HepG2 (cell line): Measurements from ENCODE around the gene PTPRN. TPM values are rescaled to one million over a fixed set of nuclear protein-coding genes. Genes with fewer than 3 reads are reported as not detected.
A peak's percentile ranks its signal among the peaks of the same experiment; 100 is the strongest.

Experiments
- ATAC-seq: fragments of 200-7000 bp; cut with Tn5 transposase; 3 replicates; pipeline ENCODE4 v1.9.1; 2020; ENCODE audit warnings: mild to moderate bottlenecking, moderate library complexity
- BruUV-seq: library from RNA; stranded (reverse); fragments of 400-500 nt; replicated peaks from 2 replicates; lab custom pipeline; 2021; lab: Mats Ljungman, UMichigan
- CTCF ChIA-PET: fragments of 300-600 bp; formaldehyde crosslinking; extraction: SDS; loops from one replicate; lab custom pipeline; 2021; ENCODE audit warnings: low total read pairs, inconsistent platforms, low intra/inter-chr PET ratio; lab: Yijun Ruan, JAX
- POLR2A ChIA-PET: fragments of 350-600 bp; sonication (Branson Sonifier 250); formaldehyde crosslinking; loops from one replicate; lab custom pipeline; 2020; ENCODE audit warnings: antibody characterized with exemption, inconsistent platforms; lab: Yijun Ruan, JAX
- DNase-seq: peaks from one replicate; pipeline ENCODE4 v3.0.0-alpha.2; 2015; ENCODE audit warnings: low spot score
- FAIRE-seq: peaks from 3 replicates; lab custom pipeline; 2011; peaks lifted over from hg19 to GRCh38; lab: Jason Lieb, UNC
- H2AFZ ChIP-seq: one replicate; pipeline ENCODE4 v1.6.1; 2011; ENCODE audit warnings: low read length, inconsistent platforms
- H3K27ac ChIP-seq: fragments of 300-600 bp; 3 replicates; pipeline ENCODE4 v1.8.0; 2011; ENCODE audit warnings: mixed run types, mild to moderate bottlenecking, mixed read lengths, low read length, inconsistent platforms; ENCODE audit not compliant: insufficient read depth; ENCODE audit errors: extremely low read length
- H3K27me3 ChIP-seq, 2 experiments: fragments of 200-600 bp in 1 of 2; 2 replicates in 1 of 2; 3 replicates in 1 of 2; pipeline versions ENCODE4 v1.6.0 to v1.8.0; 2011; ENCODE audit warnings: low read length in 2 of 2, mild to moderate bottlenecking in 2 of 2, moderate library complexity in 2 of 2, inconsistent platforms in 1 of 2; ENCODE audit not compliant: insufficient read depth in 2 of 2, control insufficient read depth in 1 of 2
- H3K36me3 ChIP-seq, 2 experiments: fragments of 200-600 bp in 1 of 2; replicated peaks in 1 of 2; 2 replicates in 1 of 2; 3 replicates in 1 of 2; pipeline versions ENCODE4 v1.5.1 to v1.8.0; 2011; ENCODE audit warnings: low read length in 2 of 2, inconsistent platforms in 1 of 2; ENCODE audit not compliant: insufficient read depth in 2 of 2, control insufficient read depth in 1 of 2
- H3K4me1 ChIP-seq: 2 replicates; pipeline ENCODE4 v1.5.1; 2012; ENCODE audit warnings: low read length, inconsistent platforms; ENCODE audit not compliant: insufficient read depth
- H3K4me2 ChIP-seq: 2 replicates; pipeline ENCODE4 v1.6.0; 2011; ENCODE audit warnings: low read depth, low read length, inconsistent platforms
- H3K4me3 ChIP-seq, 3 experiments: fragments of 200-600 bp in 1 of 3; sonication (generic), shearing (Covaris generic) in 1 of 3; replicated peaks in 1 of 3; 2 replicates each; pipeline ENCODE4 v1.5.1; 2011 to 2016; ENCODE audit warnings: low read length in 3 of 3, inconsistent platforms in 2 of 3, low read depth in 2 of 3, mild to moderate bottlenecking in 2 of 3, control low read depth in 1 of 3, mixed read lengths in 1 of 3; ENCODE audit not compliant: insufficient read depth in 1 of 3
- H3K79me2 ChIP-seq: one replicate; pipeline ENCODE4 v1.6.1; 2011; ENCODE audit warnings: low read length, inconsistent platforms; ENCODE audit not compliant: insufficient read depth
- H3K9ac ChIP-seq: 2 replicates; pipeline ENCODE4 v1.6.0; 2011; ENCODE audit warnings: mild to moderate bottlenecking, low read depth, low read length, inconsistent platforms; ENCODE audit not compliant: insufficient read depth
- H3K9me3 ChIP-seq: 2 replicates; pipeline ENCODE4 v1.5.1; 2012; ENCODE audit warnings: mild to moderate bottlenecking, low read length
- H4K20me1 ChIP-seq: 2 replicates; pipeline ENCODE4 v1.6.0; 2011; ENCODE audit warnings: inconsistent platforms, mild to moderate bottlenecking, low read length, moderate library complexity; ENCODE audit not compliant: insufficient read depth
- AKAP8 ChIP-seq: sonication (generic); formaldehyde crosslinking; IDR thresholded peaks from 2 replicates; pipeline ENCODE4 v1.5.1; 2020; ENCODE audit warnings: mild to moderate bottlenecking, missing genetic modification reagents
- HNRNPL ChIP-seq: fragments of 200-400 bp; formaldehyde crosslinking; IDR thresholded peaks from 2 replicates; pipeline ENCODE4 v1.6.1; 2017; ENCODE audit warnings: mild to moderate bottlenecking, low read depth, low read length
- IRF2 ChIP-seq: IDR thresholded peaks from 2 replicates; pipeline ENCODE4 v1.6.1; 2018; ENCODE audit warnings: missing genetic modification reagents, missing compliant biosample characterization
- MED8 ChIP-seq: sonication (generic); formaldehyde crosslinking; IDR thresholded peaks from 2 replicates; pipeline ENCODE4 v1.8.1; 2023; ENCODE audit warnings: mild to moderate bottlenecking, missing genetic modification reagents; ENCODE audit not compliant: insufficient replicate concordance
- PLRG1 ChIP-seq: fragments of 450-650 bp; conservative IDR thresholded peaks from 2 replicates; pipeline ENCODE4 v1.6.1; 2016
- RARA ChIP-seq: IDR thresholded peaks from 2 replicates; pipeline ENCODE4 v1.6.1; 2016; ENCODE audit warnings: missing genetic modification reagents, missing compliant biosample characterization
- SALL1 ChIP-seq: sonication (generic); formaldehyde crosslinking; IDR thresholded peaks from 2 replicates; pipeline ENCODE4 v1.8.0; 2022; ENCODE audit warnings: mild to moderate bottlenecking, missing genetic modification reagents
- ZNF207 ChIP-seq: fragments of 450-650 bp; IDR thresholded peaks from 2 replicates; pipeline ENCODE4 v1.6.1; 2016; ENCODE audit warnings: antibody characterized with exemption, borderline replicate concordance
- ZNF33A ChIP-seq: sonication (generic); formaldehyde crosslinking; IDR thresholded peaks from 2 replicates; pipeline ENCODE4 v1.5.1; 2020; ENCODE audit warnings: missing genetic modification reagents, mild to moderate bottlenecking, moderate library complexity, borderline replicate concordance
- WGBS: methylation state at CpG from one replicate; pipeline ENCODE4 v1.1.6; 2017; ENCODE audit warnings: low lambda C conversion rate; 5-methylcytosine and 5-hydroxymethylcytosine counted together
- in situ Hi-C: cut with HindIII; loops from 2 replicates; pipeline ENCODE4 v1.10.0; 2017; ENCODE audit warnings: low pct_unique_long_range_greater_than_20kb; ENCODE audit not compliant: extremely low pct_ligation_motif_present
- intact Hi-C: fragments of 100-400 bp; cut with micrococcal nuclease; formaldehyde crosslinking; loops from one replicate; pipeline ENCODE4 v1.10.0; 2022; ENCODE audit not compliant: unreplicated experiment
- polyA plus RNA-seq, 8 experiments: library from polyadenylated mRNA; depleted of rRNA in 3 of 8; stranded (reverse) in 7 of 8; unstranded in 1 of 8; fragments of >200 nt; fragmentation: Illumina TruSeq in 4 of 8; extraction: Trizol in 4 of 8; gene quantifications; 2 replicates each; pipeline versions ENCODE4 v1.2.1 to v1.2.3, GENCODE V29; 2011 to 2016; ENCODE audit warnings: low read depth in 4 of 8, missing spikeins in 1 of 8, mixed read lengths in 1 of 8; ENCODE audit not compliant: insufficient read depth in 1 of 8
- total RNA-seq, 5 experiments: library from RNA; depleted of rRNA; stranded (reverse); fragments of >200 nt; fragmentation: Illumina TruSeq; extraction: Trizol; gene quantifications; 2 replicates each; pipeline ENCODE4 v1.2.3, GENCODE V29; 2016; ENCODE audit warnings: low read depth in 1 of 5
- TF ChIP-seq, protein P1 (sequence below): sonication (generic); formaldehyde crosslinking; IDR thresholded peaks from 2 replicates; pipeline ENCODE4 v1.5.1; 2020; ENCODE audit warnings: mild to moderate bottlenecking, missing genetic modification reagents, moderate library complexity

The PTPRN gene
- total and polyA plus RNA-seq, 2 of the 13 experiments (the other 11 are each of a cell fraction or from before 2014, with no cell fraction given): 0.26 TPM; not detected in 1

DNA sequence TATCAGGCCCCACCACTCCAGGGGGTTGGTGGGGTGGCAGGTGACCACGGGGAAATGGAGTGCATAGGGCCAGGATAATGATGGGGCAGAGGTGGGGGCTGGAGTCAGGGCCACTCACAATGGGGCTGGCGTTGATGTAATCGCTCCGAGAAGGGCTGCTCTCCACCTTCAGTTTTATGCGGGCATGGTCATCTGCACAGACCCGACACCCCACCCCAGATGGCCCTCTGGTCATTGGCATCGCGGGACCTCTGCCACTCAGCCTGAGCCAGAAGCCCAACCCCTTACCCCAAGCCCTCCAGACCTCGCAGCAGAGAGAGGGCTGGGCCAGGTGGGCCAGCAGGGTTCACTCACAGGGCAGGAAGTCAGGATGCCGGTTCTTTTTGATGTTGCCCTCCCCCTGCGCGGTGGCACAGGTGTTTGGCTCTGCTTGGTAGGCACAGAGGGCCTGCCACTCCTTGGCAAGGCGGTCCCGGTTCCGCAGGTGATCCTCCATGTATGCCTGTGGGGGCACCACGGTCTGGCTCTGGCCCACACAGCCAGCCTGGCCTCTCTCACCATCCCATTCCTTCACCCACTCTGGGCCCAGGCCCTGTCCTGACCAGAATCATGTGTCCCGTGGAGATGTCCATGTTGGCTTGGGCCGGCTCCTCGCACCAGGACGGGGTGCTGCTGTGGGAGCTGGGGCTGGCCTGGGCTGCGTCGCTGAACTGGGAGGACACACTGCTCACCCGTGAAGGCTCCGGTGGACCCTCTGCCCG lies 12.4 kb downstream of the PTPRN start:
- H3K9me3 ChIP-seq: no peaks in the 10 kb centered on the region
- H3K4me3 ChIP-seq: no peak overlapping the region
- H3K4me2 ChIP-seq: no peak overlapping the region
- DNase-seq (no peak), ATAC-seq (no peak), FAIRE-seq (no peak)
- intact Hi-C loops (loop anchor here (5.0 to 10.0 kb wide), 2 partner anchors 238 to 240 kb away; no protein-coding TSS in a partner anchor), in situ Hi-C loops (loop anchor here (5.0 kb wide), 1 partner anchor 125 kb away; the partner anchor contains the start of gene SLC23A3)
- ChIA-PET POLR2A (no interaction called here), CTCF (interaction anchor here (2.9 to 3.4 kb wide), 2 partner anchors 18 to 137 kb away, joined by 28 to 50 read pairs; partner anchors contain the start of genes DNAJB2 and NHEJ1)
- H3K9ac ChIP-seq: no peak overlapping the region
- H3K4me1 ChIP-seq: peaks cover 42% of the 10 kb centered on the region
- no peak overlapping the region for H3K27ac ChIP-seq
- no peaks in the 10 kb centered on the region for H4K20me1 ChIP-seq
- no peak overlapping the region for H2AFZ ChIP-seq
- no TSS peak for BruUV-seq
- WGBS: 40% methylated on average over 17 of the region's 25 CpGs
- H3K27me3 ChIP-seq: peaks cover 6 to 87% of the 10 kb centered on the region in 2 experiments; a peak in 4 of 5 replicates
- H3K36me3 ChIP-seq: no peaks in the 10 kb centered on the region
- no peaks in the 10 kb centered on the region for H3K79me2 ChIP-seq
- TF ChIP-seq AKAP8 (CRISPR knock-in tag) (no peak), IRF2 (CRISPR knock-in tag) (no peak), SALL1 (CRISPR knock-in tag) (no peak), MED8 (CRISPR knock-in tag) (no peak), ZNF207 (no peak), ZNF33A (CRISPR knock-in tag) (no peak), PLRG1 (no peak), HNRNPL (0 out of 2 replicates have a peak, but pooled peaks have one; percentile 32), RARA (0 out of 2 replicates have a peak, but pooled peaks have one; percentile 21)
- TF ChIP-seq, protein P1, sequence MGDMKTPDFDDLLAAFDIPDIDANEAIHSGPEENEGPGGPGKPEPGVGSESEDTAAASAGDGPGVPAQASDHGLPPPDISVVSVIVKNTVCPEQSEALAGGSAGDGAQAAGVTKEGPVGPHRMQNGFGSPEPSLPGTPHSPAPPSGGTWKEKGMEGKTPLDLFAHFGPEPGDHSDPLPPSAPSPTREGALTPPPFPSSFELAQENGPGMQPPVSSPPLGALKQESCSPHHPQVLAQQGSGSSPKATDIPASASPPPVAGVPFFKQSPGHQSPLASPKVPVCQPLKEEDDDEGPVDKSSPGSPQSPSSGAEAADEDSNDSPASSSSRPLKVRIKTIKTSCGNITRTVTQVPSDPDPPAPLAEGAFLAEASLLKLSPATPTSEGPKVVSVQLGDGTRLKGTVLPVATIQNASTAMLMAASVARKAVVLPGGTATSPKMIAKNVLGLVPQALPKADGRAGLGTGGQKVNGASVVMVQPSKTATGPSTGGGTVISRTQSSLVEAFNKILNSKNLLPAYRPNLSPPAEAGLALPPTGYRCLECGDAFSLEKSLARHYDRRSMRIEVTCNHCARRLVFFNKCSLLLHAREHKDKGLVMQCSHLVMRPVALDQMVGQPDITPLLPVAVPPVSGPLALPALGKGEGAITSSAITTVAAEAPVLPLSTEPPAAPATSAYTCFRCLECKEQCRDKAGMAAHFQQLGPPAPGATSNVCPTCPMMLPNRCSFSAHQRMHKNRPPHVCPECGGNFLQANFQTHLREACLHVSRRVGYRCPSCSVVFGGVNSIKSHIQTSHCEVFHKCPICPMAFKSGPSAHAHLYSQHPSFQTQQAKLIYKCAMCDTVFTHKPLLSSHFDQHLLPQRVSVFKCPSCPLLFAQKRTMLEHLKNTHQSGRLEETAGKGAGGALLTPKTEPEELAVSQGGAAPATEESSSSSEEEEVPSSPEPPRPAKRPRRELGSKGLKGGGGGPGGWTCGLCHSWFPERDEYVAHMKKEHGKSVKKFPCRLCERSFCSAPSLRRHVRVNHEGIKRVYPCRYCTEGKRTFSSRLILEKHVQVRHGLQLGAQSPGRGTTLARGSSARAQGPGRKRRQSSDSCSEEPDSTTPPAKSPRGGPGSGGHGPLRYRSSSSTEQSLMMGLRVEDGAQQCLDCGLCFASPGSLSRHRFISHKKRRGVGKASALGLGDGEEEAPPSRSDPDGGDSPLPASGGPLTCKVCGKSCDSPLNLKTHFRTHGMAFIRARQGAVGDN: peak; percentile 9; the same call in 1 of the 2 replicates
